Measurements from ENCODE around the gene IFRD2. TPM values are rescaled to one million over a fixed set of nuclear protein-coding genes. Genes with fewer than 3 reads are reported as not detected.

The IFRD2 gene
- total RNA-seq, 1 donor from 2014 or later, result 231 TPM

- peaks cover 27 to 62% of the 10 kb centered on the region in 2 donors for H3K4me1 ChIP-seq
- TF ChIP-seq, protein P1, sequence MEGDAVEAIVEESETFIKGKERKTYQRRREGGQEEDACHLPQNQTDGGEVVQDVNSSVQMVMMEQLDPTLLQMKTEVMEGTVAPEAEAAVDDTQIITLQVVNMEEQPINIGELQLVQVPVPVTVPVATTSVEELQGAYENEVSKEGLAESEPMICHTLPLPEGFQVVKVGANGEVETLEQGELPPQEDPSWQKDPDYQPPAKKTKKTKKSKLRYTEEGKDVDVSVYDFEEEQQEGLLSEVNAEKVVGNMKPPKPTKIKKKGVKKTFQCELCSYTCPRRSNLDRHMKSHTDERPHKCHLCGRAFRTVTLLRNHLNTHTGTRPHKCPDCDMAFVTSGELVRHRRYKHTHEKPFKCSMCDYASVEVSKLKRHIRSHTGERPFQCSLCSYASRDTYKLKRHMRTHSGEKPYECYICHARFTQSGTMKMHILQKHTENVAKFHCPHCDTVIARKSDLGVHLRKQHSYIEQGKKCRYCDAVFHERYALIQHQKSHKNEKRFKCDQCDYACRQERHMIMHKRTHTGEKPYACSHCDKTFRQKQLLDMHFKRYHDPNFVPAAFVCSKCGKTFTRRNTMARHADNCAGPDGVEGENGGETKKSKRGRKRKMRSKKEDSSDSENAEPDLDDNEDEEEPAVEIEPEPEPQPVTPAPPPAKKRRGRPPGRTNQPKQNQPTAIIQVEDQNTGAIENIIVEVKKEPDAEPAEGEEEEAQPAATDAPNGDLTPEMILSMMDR (IDR thresholded peaks at IDR 0.05), result no peak
- no peaks in the 10 kb centered on the region for H3K9me3 ChIP-seq
- peak overlapping the region; percentile 97 to 99 for H3K27ac ChIP-seq
- intact Hi-C loops (cut with DNase I), result no loop called here
- H3K4me3 ChIP-seq, result peak overlapping the region; percentile 61 to 70
- DNase-seq (ENCODE audit: low spot score in 2 of 2), result peak in 1 of 2 donors; percentile 85
- H3K36me3 ChIP-seq, result no peaks in the 10 kb centered on the region
- no peaks in the 10 kb centered on the region for H3K27me3 ChIP-seq
Observed at GRCh38 chr3:50267280-50267913, 24.8 kb downstream of the IFRD2 start.

GRCh38 chr3:50266836-50267235 is 25.4 kb downstream of the IFRD2 start:
- Histone ChIP-seq H3K27ac (peak overlapping the region; percentile 97 to 99), H3K4me3 (peak overlapping the region; percentile 61 to 70), H3K27me3 (no peaks in the 10 kb centered on the region), H3K4me1 (peaks cover 27 to 62% of the 10 kb centered on the region in 2 donors), H3K36me3 (no peaks in the 10 kb centered on the region), H3K9me3 (no peaks in the 10 kb centered on the region)
- TF ChIP-seq, protein P1 (IDR thresholded peaks at IDR 0.05), result no peak
- intact Hi-C loops (cut with DNase I), result no loop called here
- DNase-seq (ENCODE audit: low spot score in 2 of 2), result no peak

DNA sequence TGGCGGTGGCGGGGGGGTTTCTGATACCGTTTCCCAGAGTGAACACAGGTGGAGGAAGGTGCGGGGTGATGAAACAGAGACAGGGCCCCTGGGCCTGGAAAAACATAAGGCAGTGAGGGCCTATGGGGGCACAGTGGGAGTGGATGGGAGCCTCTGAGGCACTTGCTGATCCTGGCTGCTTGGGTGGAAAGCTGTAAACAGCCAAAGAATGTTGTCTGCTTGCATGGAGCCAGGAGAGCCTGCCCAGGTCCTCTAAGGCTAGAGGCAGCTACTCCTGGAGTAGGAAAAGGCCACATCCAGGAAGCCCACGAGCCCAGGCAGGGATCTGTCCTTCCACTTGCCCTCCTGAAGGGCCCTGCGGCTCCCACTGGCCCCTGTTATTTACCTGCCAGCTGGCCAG is 26.2 kb downstream of the IFRD2 start:
- DNase-seq (ENCODE audit: low spot score in 2 of 2), result no peak
- H3K27me3 ChIP-seq, result no peaks in the 10 kb centered on the region
- H3K4me1 ChIP-seq, result peaks cover 28 to 65% of the 10 kb centered on the region in 2 donors
- intact Hi-C loops (cut with DNase I), result no loop called here
- no peaks in the 10 kb centered on the region for H3K36me3 ChIP-seq
- TF ChIP-seq, protein P1 (IDR thresholded peaks at IDR 0.05), result no peak
- no peaks in the 10 kb centered on the region for H3K9me3 ChIP-seq
- peak overlapping the region; percentile 97 to 99 for H3K27ac ChIP-seq
- H3K4me3 ChIP-seq, result peak overlapping the region in 1 of 2 donors; percentile 70

GRCh38 chr3:50265571-50265970 is 26.7 kb downstream of the IFRD2 start:
- H3K9me3 ChIP-seq, result no peaks in the 10 kb centered on the region
- H3K36me3 ChIP-seq, result no peaks in the 10 kb centered on the region
- TF ChIP-seq, protein P1 (IDR thresholded peaks at IDR 0.05), result no peak
- H3K4me1 ChIP-seq, result peaks cover 33 to 68% of the 10 kb centered on the region in 2 donors
- peak overlapping the region in 1 of 2 donors; percentile 70 for H3K4me3 ChIP-seq
- peak overlapping the region; percentile 97 to 99 for H3K27ac ChIP-seq
- H3K27me3 ChIP-seq, result no peaks in the 10 kb centered on the region
- intact Hi-C loops (cut with DNase I), result loop anchor here (2.0 kb wide), 2 partner anchors 27 to 33 kb away; partner anchors contain the start of genes HYAL3 and NAA80
- no peak for DNase-seq (ENCODE audit: low spot score in 2 of 2)

DNA sequence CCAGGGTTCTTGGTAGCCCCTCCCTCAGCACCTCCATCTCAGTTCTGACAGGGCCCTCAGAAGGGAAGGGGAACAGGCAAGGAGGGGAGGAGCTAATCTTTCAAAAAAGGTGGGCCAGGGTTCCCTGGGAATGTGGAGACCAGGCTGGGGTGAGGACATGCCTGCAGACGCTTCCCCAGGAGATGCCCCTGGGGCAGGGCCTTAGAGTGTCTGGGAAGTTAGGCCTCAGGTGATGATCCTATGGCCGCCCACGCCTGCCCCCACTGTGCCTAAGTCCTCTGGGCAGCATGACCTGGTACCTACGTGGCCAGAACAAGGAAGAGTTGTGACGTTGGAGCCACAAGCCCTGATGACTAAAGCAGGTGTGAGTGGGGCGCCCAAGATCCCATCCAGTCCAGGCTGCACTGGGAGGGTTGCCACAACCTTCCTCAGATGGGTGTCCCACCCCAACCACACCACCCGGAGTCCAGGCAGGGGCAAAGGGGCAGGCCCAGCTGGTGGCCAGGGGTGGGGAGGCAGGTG is 27.2 kb downstream of the IFRD2 start:
- DNase-seq (ENCODE audit: low spot score in 2 of 2), result no peak
- Histone ChIP-seq H3K27ac (peak overlapping the region; percentile 97 to 99), H3K4me3 (no peak overlapping the region), H3K4me1 (peaks cover 33 to 66% of the 10 kb centered on the region in 2 donors), H3K9me3 (no peaks in the 10 kb centered on the region), H3K27me3 (no peaks in the 10 kb centered on the region), H3K36me3 (no peaks in the 10 kb centered on the region)
- TF ChIP-seq, protein P1 (IDR thresholded peaks at IDR 0.05), result no peak
- intact Hi-C loops (cut with DNase I), result loop anchor here (2.0 kb wide), 2 partner anchors 26 to 34 kb away; partner anchors contain the start of genes HYAL3 and NAA80

All from ascending aorta (tissue), 2 donors.